Osteoblast (primary cell): Measurements from ENCODE around the gene C2orf76. TPM values are rescaled to one million over a fixed set of nuclear protein-coding genes. Genes with fewer than 3 reads are reported as not detected.

Experiments used
- DNase-seq: peaks from one replicate; pipeline ENCODE4 v3.0.0; 2011; ENCODE audit warnings: low spot score, mixed read lengths; ENCODE audit not compliant: insufficient read length; ENCODE audit errors: missing footprints
- H2AFZ ChIP-seq: 2 replicates; pipeline ENCODE4 v1.6.0; 2011; ENCODE audit warnings: mild to moderate bottlenecking, low read length
- H3K27ac ChIP-seq: 2 replicates; pipeline ENCODE4 v1.5.1; 2011; ENCODE audit warnings: mild to moderate bottlenecking, low read depth, low read length, moderate library complexity
- H3K27me3 ChIP-seq: 2 replicates; pipeline ENCODE4 v1.6.0; 2012; ENCODE audit warnings: mild to moderate bottlenecking, control low read depth, inconsistent platforms, low read length, moderate library complexity; ENCODE audit not compliant: insufficient read depth
- H3K36me3 ChIP-seq: 2 replicates; pipeline ENCODE4 v1.5.1; 2011; ENCODE audit warnings: mild to moderate bottlenecking, low read length, control low read depth, moderate library complexity; ENCODE audit not compliant: insufficient read depth
- H3K4me1 ChIP-seq: 2 replicates; pipeline ENCODE4 v1.5.1; 2011; ENCODE audit warnings: mild to moderate bottlenecking, low read length, control low read depth, moderate library complexity; ENCODE audit not compliant: insufficient read depth
- H3K4me2 ChIP-seq: 2 replicates; pipeline ENCODE4 v1.6.0; 2011; ENCODE audit warnings: mild to moderate bottlenecking, low read length; ENCODE audit not compliant: insufficient read depth
- H3K4me3 ChIP-seq: fragments of 200-600 bp; sonication (generic); 3 replicates; pipeline ENCODE4 v1.5.1; 2012; ENCODE audit warnings: mild to moderate bottlenecking, low read length, inconsistent platforms; ENCODE audit not compliant: insufficient read depth
- H3K79me2 ChIP-seq: 2 replicates; pipeline ENCODE4 v1.6.0; 2012; ENCODE audit warnings: mild to moderate bottlenecking, low read length, control low read depth, inconsistent platforms; ENCODE audit not compliant: insufficient read depth
- H3K9me3 ChIP-seq: 2 replicates; pipeline ENCODE4 v1.5.1; 2011; ENCODE audit warnings: low read depth, low read length, control low read depth
- H4K20me1 ChIP-seq: 2 replicates; pipeline ENCODE4 v1.6.0; 2012; ENCODE audit warnings: mild to moderate bottlenecking, low read length, control low read depth; ENCODE audit not compliant: insufficient read depth
- total RNA-seq: library from RNA; depleted of rRNA; stranded (reverse); fragments of >200 nt; gene quantifications from 2 replicates; pipeline ENCODE4 v1.2.3, GENCODE V29; 2012
- TF ChIP-seq, protein P1 (sequence below): IDR thresholded peaks from 2 replicates; pipeline ENCODE4 v1.5.1; 2011; ENCODE audit warnings: mild to moderate bottlenecking, low read depth, low read length, moderate library complexity; ENCODE audit errors: extremely low read depth

Gene C2orf76
- total RNA-seq, 1 donor: 6.5 TPM

- no peaks in the 10 kb centered on the region for H3K36me3 ChIP-seq
- no peaks in the 10 kb centered on the region for H3K9me3 ChIP-seq
- H3K79me2 ChIP-seq: no peaks in the 10 kb centered on the region
- DNase-seq: no peak
- no peaks in the 10 kb centered on the region for H3K4me1 ChIP-seq
- no peaks in the 10 kb centered on the region for H3K27me3 ChIP-seq
- H3K27ac ChIP-seq: no peak overlapping the region
- no peak overlapping the region for H3K4me3 ChIP-seq
- peaks cover 7% of the 10 kb centered on the region for H4K20me1 ChIP-seq
- no peak overlapping the region for H3K4me2 ChIP-seq
- TF ChIP-seq, protein P1, sequence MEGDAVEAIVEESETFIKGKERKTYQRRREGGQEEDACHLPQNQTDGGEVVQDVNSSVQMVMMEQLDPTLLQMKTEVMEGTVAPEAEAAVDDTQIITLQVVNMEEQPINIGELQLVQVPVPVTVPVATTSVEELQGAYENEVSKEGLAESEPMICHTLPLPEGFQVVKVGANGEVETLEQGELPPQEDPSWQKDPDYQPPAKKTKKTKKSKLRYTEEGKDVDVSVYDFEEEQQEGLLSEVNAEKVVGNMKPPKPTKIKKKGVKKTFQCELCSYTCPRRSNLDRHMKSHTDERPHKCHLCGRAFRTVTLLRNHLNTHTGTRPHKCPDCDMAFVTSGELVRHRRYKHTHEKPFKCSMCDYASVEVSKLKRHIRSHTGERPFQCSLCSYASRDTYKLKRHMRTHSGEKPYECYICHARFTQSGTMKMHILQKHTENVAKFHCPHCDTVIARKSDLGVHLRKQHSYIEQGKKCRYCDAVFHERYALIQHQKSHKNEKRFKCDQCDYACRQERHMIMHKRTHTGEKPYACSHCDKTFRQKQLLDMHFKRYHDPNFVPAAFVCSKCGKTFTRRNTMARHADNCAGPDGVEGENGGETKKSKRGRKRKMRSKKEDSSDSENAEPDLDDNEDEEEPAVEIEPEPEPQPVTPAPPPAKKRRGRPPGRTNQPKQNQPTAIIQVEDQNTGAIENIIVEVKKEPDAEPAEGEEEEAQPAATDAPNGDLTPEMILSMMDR: no peak
- H2AFZ ChIP-seq: no peak overlapping the region
Measured at GRCh38 chr2:119352357-119352756, 14.3 kb downstream of the C2orf76 start.

GRCh38 chr2:119350311-119350998 is 16.2 kb downstream of the C2orf76 start:
- H3K79me2 ChIP-seq: no peaks in the 10 kb centered on the region
- H3K4me2 ChIP-seq: no peak overlapping the region
- no peaks in the 10 kb centered on the region for H3K36me3 ChIP-seq
- no peaks in the 10 kb centered on the region for H3K27me3 ChIP-seq
- no peak overlapping the region for H3K4me3 ChIP-seq
- H2AFZ ChIP-seq: no peak overlapping the region
- H4K20me1 ChIP-seq: peaks cover 7% of the 10 kb centered on the region
- H3K4me1 ChIP-seq: no peaks in the 10 kb centered on the region
- no peaks in the 10 kb centered on the region for H3K9me3 ChIP-seq
- H3K27ac ChIP-seq: no peak overlapping the region
- DNase-seq: no peak
- TF ChIP-seq, protein P1: no peak

- H2AFZ ChIP-seq: no peak overlapping the region
- no peaks in the 10 kb centered on the region for H3K4me1 ChIP-seq
- H3K4me3 ChIP-seq: no peak overlapping the region
- no peak for DNase-seq
- no peak overlapping the region for H3K27ac ChIP-seq
- H3K79me2 ChIP-seq: no peaks in the 10 kb centered on the region
- no peaks in the 10 kb centered on the region for H3K27me3 ChIP-seq
- peaks cover 7% of the 10 kb centered on the region for H4K20me1 ChIP-seq
- no peaks in the 10 kb centered on the region for H3K36me3 ChIP-seq
- H3K4me2 ChIP-seq: no peak overlapping the region
- TF ChIP-seq, protein P1: no peak
- H3K9me3 ChIP-seq: no peaks in the 10 kb centered on the region
Measured at GRCh38 chr2:119349289-119349688, 17.3 kb downstream of the C2orf76 start.

DNA sequence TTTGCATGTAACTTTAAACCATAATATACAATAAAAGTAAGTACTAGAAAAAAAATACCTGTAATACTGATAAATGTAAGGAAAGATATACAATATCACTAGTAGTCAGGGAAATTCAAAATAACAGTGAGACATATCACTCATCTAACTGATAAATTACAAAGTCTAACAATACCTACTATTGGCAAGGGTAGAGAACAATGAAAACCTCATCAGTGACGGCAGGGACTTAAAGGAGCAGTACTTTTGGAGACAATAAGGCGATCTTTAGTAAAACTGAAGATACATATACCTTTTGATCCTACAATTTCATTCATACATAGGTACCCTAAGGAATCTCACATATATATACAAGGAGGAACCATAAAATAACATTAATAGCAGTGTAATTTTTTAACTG is 24.9 kb downstream of the C2orf76 start:
- H4K20me1 ChIP-seq: no peaks in the 10 kb centered on the region
- H3K4me2 ChIP-seq: no peak overlapping the region
- H2AFZ ChIP-seq: no peak overlapping the region
- H3K4me1 ChIP-seq: no peaks in the 10 kb centered on the region
- H3K79me2 ChIP-seq: no peaks in the 10 kb centered on the region
- H3K9me3 ChIP-seq: no peaks in the 10 kb centered on the region
- H3K4me3 ChIP-seq: no peak overlapping the region
- H3K36me3 ChIP-seq: no peaks in the 10 kb centered on the region
- TF ChIP-seq, protein P1: no peak
- no peak overlapping the region for H3K27ac ChIP-seq
- H3K27me3 ChIP-seq: no peaks in the 10 kb centered on the region
- DNase-seq: no peak
